ENCODE measurements around the gene APBA3. TPM values are rescaled to one million over a fixed set of nuclear protein-coding genes. Genes with fewer than 3 reads are reported as not detected.
A peak's percentile ranks its signal among the peaks of the same experiment; 100 is the strongest.

APBA3 gene
- total and polyA plus RNA-seq, 9 of the 15 experiments (the other 6 are each of a cell fraction or from before 2014, with no cell fraction given), result 0.10 to 29.5 (median 11.5) TPM

GRCh38 chr19:3710265-3710812 is 51.2 kb downstream of the APBA3 start (continued):
- peak in 1 of 3 experiments; percentile 21 for TF ChIP-seq YY1 (IDR thresholded peaks at IDR 0.05; ENCODE audit: borderline replicate concordance in 1 of 3, control insufficient read depth in 1 of 3, extremely low read depth in 1 of 3, insufficient read depth in 3 of 3, insufficient read length in 1 of 3, insufficient replicate concordance in 2 of 3, low read depth in 1 of 3, low read length in 2 of 3)
- TF ChIP-seq BCOR (IDR thresholded peaks at IDR 0.05), result peak; percentile 86
- TF ChIP-seq, protein P1, sequence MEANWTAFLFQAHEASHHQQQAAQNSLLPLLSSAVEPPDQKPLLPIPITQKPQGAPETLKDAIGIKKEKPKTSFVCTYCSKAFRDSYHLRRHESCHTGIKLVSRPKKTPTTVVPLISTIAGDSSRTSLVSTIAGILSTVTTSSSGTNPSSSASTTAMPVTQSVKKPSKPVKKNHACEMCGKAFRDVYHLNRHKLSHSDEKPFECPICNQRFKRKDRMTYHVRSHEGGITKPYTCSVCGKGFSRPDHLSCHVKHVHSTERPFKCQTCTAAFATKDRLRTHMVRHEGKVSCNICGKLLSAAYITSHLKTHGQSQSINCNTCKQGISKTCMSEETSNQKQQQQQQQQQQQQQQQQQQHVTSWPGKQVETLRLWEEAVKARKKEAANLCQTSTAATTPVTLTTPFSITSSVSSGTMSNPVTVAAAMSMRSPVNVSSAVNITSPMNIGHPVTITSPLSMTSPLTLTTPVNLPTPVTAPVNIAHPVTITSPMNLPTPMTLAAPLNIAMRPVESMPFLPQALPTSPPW (CRISPR knock-in tag; IDR thresholded peaks at IDR 0.05), result peak; percentile 45; the same call in 1 of the 2 replicates
- TF ChIP-seq FOXA3 (CRISPR knock-in tag; conservative IDR thresholded peaks at IDR 0.05 in 1 of 2, IDR thresholded peaks at IDR 0.05 in 1 of 2), result peak; percentile 83 to 91
- TF ChIP-seq HEY1 (CRISPR knock-in tag; IDR thresholded peaks at IDR 0.05; ENCODE audit: borderline replicate concordance), result no peak
- no peak for TF ChIP-seq E4F1 (CRISPR knock-in tag; IDR thresholded peaks at IDR 0.05; ENCODE audit: borderline replicate concordance)
- TF ChIP-seq ZNF75A (CRISPR knock-in tag; IDR thresholded peaks at IDR 0.05), result no peak
- TF ChIP-seq MYC (IDR thresholded peaks at IDR 0.05; ENCODE audit: low read depth, low read length), result peak; percentile 56; the same call in 1 of the 2 replicates
- TF ChIP-seq MYC (CRISPR knock-in tag; IDR thresholded peaks at IDR 0.05; ENCODE audit: borderline replicate concordance, low read depth), result no peak
- no peak for TF ChIP-seq EZH2 (IDR thresholded peaks at IDR 0.05; ENCODE audit: borderline replicate concordance, low read depth, low read length)
- TF ChIP-seq ZNF318 (IDR thresholded peaks at IDR 0.05; ENCODE audit: borderline replicate concordance in 1 of 2, low read depth in 1 of 2), result no peak
